Measurements from ENCODE around the gene TAMALIN. TPM values are rescaled to one million over a fixed set of nuclear protein-coding genes. Genes with fewer than 3 reads are reported as not detected.

The TAMALIN gene
- total RNA-seq, 6 experiments from 2014 or later = 0.24 to 1.00 (median 0.69) TPM

GRCh38 chr12:51980051-51980808 lies 26.5 kb upstream of the TAMALIN start:
- TF ChIP-seq, protein P1, sequence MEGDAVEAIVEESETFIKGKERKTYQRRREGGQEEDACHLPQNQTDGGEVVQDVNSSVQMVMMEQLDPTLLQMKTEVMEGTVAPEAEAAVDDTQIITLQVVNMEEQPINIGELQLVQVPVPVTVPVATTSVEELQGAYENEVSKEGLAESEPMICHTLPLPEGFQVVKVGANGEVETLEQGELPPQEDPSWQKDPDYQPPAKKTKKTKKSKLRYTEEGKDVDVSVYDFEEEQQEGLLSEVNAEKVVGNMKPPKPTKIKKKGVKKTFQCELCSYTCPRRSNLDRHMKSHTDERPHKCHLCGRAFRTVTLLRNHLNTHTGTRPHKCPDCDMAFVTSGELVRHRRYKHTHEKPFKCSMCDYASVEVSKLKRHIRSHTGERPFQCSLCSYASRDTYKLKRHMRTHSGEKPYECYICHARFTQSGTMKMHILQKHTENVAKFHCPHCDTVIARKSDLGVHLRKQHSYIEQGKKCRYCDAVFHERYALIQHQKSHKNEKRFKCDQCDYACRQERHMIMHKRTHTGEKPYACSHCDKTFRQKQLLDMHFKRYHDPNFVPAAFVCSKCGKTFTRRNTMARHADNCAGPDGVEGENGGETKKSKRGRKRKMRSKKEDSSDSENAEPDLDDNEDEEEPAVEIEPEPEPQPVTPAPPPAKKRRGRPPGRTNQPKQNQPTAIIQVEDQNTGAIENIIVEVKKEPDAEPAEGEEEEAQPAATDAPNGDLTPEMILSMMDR (IDR thresholded peaks at IDR 0.05) = peak; percentile 99
- H3K4me3 Mint-ChIP-seq = peak overlapping the region; percentile 44; the same call in 1 of the 2 replicates
- peaks cover 54% of the 10 kb centered on the region for H3K4me1 Mint-ChIP-seq (ENCODE audit: low read depth)
- H3K27me3 Mint-ChIP-seq (ENCODE audit: insufficient read depth) = no peaks in the 10 kb centered on the region; the same call in 1 of the 2 replicates
- H3K36me3 Mint-ChIP-seq (ENCODE audit: low read depth) = peaks cover 24% of the 10 kb centered on the region
- H3K9me3 Mint-ChIP-seq = no peaks in the 10 kb centered on the region
- H3K27ac Mint-ChIP-seq = peak overlapping the region; percentile 78
- peak; percentile 52 for DNase-seq

- Mint-ChIP-seq H3K27ac (no peak overlapping the region), H3K36me3 (ENCODE audit: low read depth) (peaks cover 23% of the 10 kb centered on the region)
These were observed 26.0 kb upstream of the TAMALIN start for GRCh38 chr12:51980809-51981127.

DNA sequence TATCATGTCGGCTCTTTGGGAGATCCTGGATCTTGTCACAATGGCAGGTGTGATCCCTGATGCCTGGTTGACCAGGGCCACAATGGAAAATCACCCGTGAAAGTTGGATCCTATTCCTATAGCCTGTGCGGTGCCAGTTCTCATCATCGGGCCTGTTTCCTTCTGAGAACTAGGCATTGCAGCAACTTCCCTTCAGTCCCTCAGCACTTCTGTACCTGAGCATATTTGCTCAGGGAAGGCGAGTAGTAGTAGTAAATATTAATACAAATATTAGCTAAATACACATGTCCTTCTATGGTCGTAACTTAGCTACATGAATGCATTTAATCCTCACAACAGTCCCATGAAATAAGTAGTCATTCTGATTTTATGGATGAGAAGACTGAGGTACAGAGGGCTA lies 22.1 kb upstream of the TAMALIN start:
- Mint-ChIP-seq H3K36me3 (ENCODE audit: low read depth) (peaks cover 18% of the 10 kb centered on the region), H3K9me3 (no peaks in the 10 kb centered on the region), H3K27me3 (ENCODE audit: insufficient read depth) (no peaks in the 10 kb centered on the region; the same call in 1 of the 2 replicates), H3K4me3 (no peak overlapping the region), H3K4me1 (ENCODE audit: low read depth) (peaks cover 13% of the 10 kb centered on the region), H3K27ac (no peak overlapping the region)
- DNase-seq = no peak
- TF ChIP-seq, protein P1 (IDR thresholded peaks at IDR 0.05) = no peak

More at GRCh38 chr12:51980809-51981127, 26.0 kb upstream of the TAMALIN start:
- TF ChIP-seq, protein P1 (IDR thresholded peaks at IDR 0.05) = no peak
- Mint-ChIP-seq H3K27me3 (ENCODE audit: insufficient read depth) (no peaks in the 10 kb centered on the region; the same call in 1 of the 2 replicates), H3K4me1 (ENCODE audit: low read depth) (peaks cover 49% of the 10 kb centered on the region), H3K9me3 (no peaks in the 10 kb centered on the region), H3K4me3 (no peak overlapping the region)
- DNase-seq = no peak

DNA sequence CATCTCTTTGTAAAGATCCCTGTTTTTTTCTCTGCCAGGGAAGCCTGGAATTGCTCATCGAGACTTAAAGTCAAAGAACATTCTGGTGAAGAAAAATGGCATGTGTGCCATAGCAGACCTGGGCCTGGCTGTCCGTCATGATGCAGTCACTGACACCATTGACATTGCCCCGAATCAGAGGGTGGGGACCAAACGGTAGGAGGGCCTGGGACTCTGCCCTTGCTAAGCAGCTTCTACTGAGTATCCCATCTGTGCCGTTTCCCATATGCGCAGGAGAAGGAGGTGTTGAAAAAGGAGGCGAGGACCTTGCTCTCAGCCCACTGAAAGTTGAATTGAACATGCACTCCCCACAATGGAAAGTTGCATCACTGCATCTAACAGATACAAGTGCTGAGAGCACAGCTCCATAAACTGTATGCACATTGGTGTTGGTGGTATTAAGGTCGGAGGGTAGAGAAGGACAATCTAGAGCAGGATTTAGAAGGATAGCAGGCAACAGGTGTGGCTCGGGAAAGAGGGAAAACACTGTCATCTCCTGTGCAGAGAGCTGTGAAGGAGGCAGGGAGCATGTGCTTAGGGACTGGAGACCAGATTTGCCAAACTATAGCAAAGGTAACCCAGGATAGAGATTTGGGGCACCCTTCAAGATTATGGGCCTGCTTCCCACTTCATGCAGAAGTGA lies 21.5 kb upstream of the TAMALIN start:
- Mint-ChIP-seq H3K27me3 (ENCODE audit: insufficient read depth) (no peaks in the 10 kb centered on the region; the same call in 1 of the 2 replicates), H3K4me3 (no peak overlapping the region), H3K27ac (no peak overlapping the region), H3K4me1 (ENCODE audit: low read depth) (peaks cover 6% of the 10 kb centered on the region), H3K9me3 (no peaks in the 10 kb centered on the region), H3K36me3 (ENCODE audit: low read depth) (peaks cover 18% of the 10 kb centered on the region)
- TF ChIP-seq, protein P1 (IDR thresholded peaks at IDR 0.05) = no peak
- DNase-seq = no peak

- peaks cover 13% of the 10 kb centered on the region for H3K36me3 Mint-ChIP-seq (ENCODE audit: low read depth)
- no peaks in the 10 kb centered on the region for H3K4me1 Mint-ChIP-seq (ENCODE audit: low read depth)
- DNase-seq = no peak
- H3K9me3 Mint-ChIP-seq = no peaks in the 10 kb centered on the region
- no peaks in the 10 kb centered on the region; the same call in 1 of the 2 replicates for H3K27me3 Mint-ChIP-seq (ENCODE audit: insufficient read depth)
- no peak overlapping the region for H3K4me3 Mint-ChIP-seq
- no peak overlapping the region for H3K27ac Mint-ChIP-seq
- TF ChIP-seq, protein P1 (IDR thresholded peaks at IDR 0.05) = no peak
These were observed 19.9 kb upstream of the TAMALIN start for GRCh38 chr12:51986834-51987233.
